DMS153 treated with DMSO at 0.1 percent for 48 hours (cell line): ENCODE data around the gene WSCD1.

Experiments used
- DNase-seq: peaks from one replicate; lab custom pipeline; 2025; ENCODE audit not compliant: unreplicated experiment; lab: John Stamatoyannopoulos, UW

Gene WSCD1

DNA sequence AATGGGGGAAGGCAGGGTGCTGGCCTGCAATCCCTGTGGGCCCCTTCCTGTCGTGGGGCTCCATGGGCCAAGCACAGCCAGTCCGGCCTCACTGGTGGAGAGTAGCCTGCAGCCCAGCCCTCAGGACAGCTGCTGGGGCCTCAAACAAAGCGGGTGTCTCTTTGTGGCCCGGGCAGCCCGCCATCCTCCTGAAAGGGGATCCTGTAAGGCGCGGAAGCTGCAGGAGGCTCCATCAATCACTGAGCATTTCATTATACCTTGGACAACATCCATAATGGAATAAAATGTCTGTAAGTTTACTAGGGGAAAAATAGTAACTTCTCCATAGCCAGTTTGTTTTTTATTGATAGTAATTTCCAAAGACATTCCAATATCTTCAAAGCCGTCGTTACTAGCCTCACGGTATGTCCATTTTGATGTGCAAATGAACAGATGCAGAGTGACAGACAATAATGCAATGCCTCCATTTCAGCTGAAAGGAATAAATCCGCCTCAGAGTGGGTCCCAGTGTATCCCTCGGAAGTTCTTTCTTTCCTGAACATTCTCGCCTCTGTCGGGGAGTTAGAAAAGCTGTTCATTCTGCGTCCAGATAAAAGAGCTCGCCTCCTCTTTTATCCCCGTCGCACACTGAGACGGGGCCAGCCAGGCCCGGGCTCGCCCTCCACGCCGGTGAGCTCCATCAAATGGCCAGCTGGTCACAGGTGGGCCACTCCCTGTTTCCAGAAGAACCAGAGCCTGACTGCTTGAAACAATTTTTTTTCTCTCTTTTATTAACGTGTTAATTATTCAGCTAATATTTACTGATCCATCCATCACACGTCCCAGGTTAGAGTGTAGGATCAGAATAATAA, 14.4 kb downstream of the WSCD1 start:
- DNase-seq, result no peak

DNA sequence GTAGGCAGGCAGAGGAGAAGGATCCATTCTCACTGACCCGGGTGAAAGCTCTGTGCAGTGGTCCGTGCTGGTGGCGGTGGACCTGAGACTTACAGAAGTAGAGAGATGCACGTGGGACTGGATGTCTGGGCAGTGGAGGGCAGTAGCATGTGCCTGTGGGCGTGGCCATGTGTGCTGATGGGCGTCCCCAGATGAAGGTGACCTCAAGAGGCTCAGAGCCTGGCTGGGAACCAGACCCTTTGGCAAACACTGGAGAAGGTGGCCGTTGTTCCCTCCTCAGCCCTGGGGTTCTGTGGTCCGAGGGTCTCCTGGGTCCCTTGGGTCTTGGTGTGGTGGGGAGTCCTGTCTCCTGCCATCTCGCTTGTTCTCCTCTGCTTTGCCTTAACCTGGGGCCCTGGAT, 15.6 kb downstream of the WSCD1 start:
- no peak for DNase-seq

DNA sequence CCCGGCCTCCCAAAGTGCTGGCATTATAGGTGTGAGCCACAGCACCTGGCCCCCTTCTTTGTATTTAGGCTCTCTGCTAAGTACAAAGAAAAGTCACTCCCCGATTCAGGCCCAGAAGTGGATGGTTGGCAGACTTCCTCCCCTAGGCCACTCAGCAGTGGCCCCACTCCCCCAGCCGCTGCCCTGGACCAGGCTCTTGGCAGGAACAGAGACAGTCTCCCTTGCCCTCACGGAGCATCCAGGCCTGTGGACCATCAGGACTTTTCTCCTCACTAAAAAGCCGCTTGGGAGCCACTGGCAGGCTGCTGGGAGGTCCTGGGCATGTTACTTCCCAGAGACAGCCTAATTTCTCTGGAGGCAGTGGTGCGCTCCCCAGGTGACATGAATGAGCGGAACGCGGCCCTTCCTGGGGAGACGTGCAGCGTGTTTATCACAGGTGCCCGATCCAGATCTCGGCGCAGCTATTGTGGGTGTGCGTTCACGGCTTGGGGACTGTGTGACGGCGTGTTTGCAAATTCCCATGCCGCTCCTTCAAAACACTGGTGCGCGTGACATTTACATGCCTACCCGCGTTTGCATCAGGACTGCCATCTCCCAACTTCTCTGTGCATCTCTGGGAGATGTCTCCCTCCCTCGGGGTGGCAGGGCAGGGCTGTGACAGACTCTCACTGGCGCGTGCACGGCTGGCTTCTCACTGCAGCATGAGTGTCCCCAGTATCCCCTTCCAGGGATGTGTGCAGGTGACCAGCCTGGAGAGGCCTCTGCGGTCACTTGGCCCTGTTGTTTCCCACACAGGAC, 16.6 kb downstream of the WSCD1 start:
- DNase-seq, result no peak

DNA sequence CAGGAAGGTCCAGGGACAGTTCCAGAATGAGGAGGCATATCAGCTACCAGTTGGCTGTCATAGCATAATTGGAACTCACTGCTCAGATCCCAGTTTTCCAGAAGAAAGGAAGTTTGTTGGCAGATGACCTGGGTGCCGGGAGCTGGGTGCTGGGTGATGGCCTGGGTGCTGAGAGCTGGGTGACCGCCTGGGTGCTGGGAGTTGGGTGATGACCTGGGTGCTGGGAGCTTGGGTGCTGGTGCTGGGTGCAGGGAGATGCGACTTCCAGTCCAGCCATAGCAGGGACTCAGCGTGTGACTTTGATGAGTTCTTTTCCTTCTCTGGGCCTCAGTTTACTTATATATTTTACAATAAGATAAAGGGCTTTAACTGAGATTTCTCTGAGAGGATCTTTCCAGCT, 18.0 kb downstream of the WSCD1 start:
- DNase-seq, result no peak

DNA sequence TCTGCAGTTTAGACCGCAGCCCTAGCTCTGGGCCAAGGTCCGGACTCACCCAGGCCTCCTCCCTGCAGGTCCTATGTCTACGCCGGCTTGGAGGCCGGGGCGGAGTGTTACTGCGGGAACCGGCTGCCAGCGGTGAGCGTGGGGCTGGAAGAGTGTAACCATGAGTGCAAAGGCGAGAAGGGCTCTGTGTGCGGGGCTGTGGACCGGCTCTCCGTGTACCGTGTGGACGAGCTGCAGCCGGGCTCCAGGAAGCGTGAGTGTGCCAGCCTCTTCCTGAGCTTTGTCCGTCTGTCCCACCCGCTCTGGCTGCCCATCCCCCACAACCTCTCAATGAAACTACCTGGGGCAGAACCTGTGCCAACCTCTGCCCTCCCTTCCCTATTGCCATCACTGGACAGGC, 20.1 kb downstream of the WSCD1 start:
- no peak for DNase-seq

DNA sequence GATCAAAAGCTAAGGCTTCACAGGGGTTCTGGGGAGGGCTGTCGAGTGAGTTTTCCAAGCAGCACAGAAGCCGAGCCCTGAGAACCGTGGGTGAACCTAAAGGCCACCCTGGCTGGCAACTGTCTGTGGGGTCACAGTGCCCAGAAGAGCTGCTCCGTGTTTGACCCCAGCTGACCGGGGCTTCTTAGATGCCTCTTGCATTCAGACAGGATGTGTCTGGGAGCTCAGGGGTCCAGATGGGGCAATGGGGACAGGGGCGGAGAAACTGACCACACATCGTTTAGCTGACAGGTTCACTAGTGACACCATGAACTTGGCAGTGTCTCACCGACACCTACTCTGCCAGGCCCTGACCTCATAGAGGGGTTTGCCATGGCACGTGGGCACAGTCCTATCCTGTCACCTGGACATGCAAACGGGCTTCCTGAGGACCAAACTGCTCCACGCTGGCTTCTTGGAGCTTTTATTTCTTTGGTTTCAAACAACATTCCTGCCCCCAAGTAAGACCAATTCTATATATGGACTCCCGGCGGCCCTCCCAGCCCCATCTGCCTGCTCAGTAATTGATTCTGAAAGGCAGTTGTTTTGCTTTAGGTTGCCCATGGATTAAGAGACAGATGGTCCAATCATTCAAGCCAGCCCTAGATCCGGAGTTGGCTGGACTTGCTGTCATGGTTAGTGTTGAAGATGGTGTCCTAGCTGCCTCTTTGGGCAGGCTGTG, 22.2 kb downstream of the WSCD1 start:
- DNase-seq, result no peak

DNA sequence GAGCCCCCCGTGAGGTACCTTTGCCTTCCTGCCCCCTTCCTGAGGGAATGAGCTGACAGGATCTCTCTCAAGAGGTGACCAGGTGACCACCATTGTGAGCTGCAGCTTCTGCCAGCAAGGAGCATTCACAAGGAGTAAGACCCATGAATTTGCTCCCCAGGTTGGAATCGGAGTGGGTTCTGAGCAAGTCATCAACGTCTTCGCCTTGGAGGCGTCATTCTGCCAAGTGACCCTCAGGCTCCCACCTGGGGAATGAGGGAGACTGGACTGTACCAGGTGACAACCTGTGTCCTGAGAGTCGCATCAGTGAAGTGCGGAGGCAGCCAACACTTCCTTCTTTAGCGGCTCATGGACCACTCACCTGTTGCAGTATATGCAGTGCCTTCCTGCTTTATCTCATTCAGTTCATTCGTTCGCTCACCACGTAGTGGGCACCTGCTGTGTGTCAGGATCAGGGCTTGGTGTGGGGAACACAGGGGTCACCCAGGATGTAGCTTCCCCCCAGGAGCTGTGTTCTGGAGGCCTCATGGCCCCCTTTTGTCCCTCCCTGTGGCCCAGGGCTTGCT, 22.8 kb downstream of the WSCD1 start:
- no peak for DNase-seq

DNA sequence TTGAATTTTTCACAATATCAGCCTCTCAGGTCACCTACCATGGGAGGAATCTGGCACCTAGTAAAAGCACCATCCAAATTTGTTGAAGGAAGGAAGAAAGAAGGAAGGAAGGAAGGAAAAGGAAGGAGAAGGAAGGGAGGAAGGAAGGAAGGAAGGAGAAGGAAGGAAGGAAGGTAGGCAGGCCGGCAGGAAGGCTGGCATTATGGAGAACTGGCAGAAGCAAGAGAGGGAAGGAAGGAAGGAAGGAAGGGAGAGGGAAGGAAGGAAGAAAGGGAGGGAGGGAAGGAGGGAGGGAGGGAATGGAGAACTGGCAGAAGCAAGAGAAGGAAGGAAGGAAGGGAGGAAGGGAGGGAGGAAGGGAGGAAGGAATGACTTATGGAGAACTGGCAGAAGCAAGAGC, 24.3 kb downstream of the WSCD1 start:
- DNase-seq, result no peak

DNA sequence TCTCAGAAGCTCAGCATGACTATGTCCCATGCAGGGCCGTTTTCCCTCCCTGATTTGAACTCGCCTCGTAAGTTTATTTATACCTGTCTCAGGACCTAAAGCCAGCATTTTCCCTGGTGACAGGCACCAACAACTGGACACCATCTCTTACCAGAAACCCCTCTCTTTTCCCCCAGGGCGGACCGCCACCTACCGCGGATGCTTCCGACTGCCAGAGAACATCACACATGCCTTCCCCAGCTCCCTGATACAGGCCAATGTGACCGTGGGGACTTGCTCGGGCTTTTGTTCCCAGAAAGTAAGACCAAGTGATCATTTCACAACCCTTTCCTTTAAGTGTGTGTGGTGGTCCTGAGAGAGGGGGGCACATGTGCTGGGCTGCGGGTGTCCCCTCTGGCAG, 24.7 kb downstream of the WSCD1 start:
- no peak for DNase-seq

DNA sequence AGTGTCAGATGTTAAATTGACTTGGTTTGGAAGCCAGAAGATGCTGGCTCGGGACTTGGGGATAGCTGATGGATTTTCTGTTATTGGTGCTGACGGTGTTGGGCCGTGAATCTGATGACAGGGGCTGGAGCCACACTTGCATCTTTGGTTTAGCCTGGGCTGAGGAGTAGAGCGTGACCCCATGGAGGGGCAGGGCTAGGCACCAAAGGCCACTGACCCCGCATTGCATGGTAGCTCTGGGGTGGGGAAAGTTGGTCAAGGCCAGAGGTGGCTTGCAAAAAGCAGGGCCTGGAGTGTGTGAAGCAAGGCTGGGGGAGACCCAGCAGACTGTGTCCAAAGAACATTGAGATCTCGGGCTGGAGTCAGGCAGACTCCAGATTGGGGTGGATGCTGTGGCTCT, 25.3 kb downstream of the WSCD1 start:
- no peak for DNase-seq

DNA sequence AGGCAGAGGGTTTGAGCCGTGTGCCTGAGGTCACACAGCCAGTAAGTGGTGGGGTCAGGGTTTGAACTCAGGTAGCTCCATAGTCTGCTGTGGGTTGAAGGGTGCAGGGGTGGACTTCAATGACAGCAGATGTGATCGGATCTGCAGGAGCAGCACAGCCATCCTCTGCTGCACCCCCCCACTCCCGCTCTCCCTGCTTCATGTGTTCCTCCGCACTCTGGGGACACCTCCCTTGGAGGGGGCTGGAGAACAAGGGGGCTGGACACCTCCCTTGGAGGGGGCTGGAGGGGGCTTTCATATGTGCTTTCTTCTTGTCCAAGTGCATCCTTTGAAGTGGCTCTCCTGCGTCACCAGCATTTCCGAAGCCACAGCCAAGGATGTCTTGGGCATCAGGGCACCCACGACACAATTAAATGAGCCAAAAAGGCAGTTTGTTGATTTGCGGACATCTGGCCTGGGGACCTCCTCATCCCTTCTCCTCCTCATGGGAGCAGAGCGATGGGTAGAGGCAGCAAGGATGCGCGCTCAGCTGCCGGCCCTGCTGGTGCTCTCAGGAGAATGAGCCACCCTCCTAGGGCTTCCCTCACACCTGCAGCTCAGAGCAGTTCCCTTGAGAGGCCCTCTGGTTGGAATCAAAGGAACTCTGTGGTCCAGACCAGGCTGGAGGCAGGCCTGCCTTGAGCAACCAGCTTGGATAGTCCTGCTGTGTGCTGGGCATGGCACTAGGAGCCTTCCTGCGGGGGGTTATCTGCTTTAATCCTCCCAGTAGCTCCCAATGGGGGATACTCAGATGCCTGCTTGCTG, 26.2 kb downstream of the WSCD1 start:
- no peak for DNase-seq

DNA sequence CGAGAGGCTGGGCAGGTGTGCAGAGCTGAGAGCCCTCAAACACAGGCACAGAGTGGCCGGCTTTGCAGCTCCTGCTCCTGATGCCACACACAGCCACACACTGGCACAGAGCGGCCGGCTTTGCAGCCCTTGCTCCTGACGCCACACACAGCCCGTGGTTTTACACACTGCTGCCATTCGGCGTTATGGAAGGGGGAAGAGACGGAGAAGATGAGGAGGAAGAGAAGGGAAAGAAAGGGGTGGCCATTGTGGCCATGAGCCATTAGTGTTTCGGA, 26.8 kb downstream of the WSCD1 start:
- DNase-seq, result no peak

DNA sequence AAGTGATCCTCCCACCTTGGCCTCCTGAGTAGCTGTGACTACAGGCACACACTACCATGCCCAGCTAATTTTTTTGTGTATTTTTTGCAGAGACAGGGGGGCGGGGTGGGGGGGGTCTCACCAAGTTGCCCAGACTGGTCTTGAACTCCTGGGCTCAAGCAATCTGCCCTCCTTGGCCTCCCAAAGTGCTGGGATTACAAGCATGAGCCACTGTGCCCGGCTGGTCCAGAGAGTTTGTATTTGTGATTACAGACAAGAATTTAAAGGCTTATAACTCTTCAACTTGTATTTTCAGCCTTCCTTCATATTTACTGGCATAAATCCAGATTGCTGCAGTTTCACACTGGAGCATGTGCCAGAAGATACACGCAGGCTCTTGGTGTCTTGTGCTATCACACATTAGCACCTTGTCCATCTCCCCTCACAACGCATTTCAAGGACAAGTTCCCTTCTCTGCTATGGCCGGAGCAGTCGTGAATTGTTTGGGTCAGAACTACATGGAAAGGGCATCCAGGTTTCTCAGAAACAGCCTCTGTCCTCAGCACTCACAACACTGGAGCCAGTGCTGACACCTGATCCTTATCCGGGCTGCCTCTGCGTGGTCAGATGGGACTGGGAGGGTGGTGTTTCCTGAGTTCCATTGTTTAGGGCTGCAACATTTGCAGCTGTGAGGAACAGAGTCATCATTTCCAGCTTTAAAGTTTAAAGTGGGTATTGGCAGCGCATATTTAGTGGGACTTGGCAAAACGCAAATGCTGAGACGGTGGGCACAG, 28.1 kb downstream of the WSCD1 start:
- no peak for DNase-seq

DNA sequence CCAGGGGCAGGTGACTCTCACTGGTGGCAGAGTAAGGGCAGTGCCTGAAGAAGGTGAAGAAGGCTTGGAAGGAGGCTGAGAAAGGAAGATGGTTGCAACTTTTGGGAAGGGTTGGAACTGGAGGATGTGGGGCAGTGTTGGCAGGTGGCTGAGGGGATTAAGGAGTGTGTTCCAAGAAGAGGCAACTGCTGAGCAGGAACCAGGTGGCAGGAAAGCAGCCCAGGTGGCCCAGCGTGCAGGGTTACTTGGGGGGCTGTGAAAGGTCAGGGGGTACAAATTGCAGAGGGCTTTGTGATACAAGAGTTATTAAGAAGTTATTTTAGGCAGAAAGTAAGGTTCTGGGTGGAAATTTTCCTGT, 28.6 kb downstream of the WSCD1 start:
- DNase-seq, result no peak

DNA sequence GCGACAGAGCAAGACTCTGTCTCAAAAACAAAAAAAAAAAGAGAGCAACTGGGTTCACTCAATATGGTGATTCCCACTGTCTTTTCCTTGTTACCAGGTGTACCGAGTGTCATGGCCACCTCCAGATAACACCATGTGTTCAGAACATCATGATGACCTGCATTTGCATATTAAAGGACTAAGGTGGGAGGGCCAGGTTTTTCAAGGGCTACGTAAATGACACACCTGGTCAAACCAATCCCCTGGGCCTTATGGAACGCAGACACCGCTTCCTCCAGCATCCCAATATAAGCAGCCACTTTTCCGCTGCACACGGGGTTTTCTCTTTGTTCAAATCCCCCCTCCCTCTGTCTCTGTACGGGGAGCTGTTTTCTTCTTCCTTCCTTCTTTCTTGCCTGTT, 29.3 kb downstream of the WSCD1 start:
- DNase-seq, result no peak

DNA sequence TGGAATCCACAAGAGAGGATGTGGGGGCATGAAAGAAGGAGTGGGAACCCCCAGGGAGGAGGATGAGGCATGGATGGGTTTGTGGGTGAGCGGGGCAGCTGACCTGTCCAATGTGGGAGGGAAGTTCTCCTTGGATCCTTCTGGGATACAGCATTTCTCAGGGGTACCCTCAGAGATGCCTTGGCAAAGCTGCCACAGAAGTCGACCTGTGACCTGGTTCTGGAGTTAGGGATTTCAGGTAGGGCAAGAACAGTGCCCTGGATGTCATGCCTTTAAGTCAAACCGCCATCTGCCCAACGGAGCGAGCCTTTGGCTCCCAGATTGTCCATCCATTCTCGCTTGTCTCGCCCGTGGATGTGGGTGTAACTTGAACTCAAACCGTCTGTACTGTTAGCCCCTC, 30.0 kb downstream of the WSCD1 start:
- DNase-seq, result no peak

DNA sequence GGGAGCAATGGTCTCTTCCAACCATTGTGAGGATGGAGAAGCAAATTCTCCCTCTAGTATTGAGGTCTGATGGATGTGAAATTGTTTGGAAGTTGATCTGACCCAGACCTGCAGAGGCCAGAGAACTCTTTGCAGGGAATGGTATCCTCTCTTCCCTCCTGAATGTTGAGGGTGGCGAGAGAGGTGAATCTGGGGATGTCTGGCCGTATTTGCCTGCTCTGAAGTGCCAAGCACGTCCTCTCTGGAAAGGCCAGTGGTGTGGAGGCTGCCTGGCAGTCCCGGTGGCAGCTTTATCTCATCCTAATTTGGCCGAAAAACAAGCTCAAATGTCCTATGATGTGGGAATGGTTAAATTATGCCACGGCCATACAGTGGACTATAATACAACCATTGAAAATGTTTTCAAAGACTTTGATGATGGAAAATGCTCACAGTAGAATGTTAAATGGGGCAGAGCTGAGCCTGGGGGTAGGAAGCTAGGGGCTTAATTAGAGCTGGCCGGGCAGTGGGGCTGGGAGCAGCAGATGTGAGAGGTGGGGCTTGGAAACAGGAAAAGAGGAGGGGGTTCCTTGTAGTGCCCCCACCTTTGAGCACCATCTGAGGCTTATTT, 30.8 kb downstream of the WSCD1 start:
- no peak for DNase-seq

DNA sequence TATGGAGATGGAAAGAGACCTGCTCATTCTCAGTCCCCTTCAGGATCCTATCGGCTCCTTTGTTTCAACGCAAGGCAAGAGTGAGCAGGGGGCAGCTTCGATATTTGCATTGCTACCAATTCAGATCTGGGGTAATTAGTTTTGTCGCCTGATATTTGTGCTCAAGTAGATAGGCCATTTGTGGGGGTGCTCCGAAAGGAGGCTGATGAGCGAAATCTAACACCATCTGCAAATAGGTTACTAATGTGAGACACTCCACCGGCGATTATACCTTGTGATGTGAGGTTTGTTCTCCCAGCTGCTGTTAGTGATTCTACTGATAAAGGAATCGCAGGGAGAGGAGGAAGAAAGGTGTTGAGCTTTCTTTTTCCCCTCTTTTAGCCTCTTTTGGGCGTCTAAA, 31.5 kb downstream of the WSCD1 start:
- no peak for DNase-seq

DNA sequence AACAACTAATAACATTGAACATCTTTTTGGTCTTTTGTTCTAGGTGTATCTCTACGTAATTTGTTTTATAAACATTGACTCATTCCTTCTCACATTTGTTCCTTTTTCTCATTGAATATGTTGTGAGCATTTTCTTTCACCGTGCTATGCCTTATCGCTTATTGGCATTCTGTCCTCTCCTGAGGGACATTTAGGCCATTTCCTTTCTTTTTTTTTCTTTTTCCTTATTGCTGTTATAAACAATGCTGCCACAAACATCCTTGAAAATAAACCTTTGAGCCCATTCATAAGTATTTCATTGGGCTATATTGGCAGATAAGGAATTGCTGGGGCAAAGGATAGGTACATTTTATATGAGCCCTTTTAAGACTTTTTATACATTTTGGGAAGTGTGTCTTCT, 32.4 kb downstream of the WSCD1 start:
- DNase-seq, result no peak
